Common myeloid progenitor, CD34-positive (primary cell): ENCODE measurements around the gene DUSP22.

Source experiments
- CTCF ChIA-PET: fragments of 350-600 bp; sonication (Branson Sonifier 250); formaldehyde crosslinking; loops from one replicate; lab custom pipeline; 2021; ENCODE audit warnings: antibody characterized with exemption; lab: Charles Lee
- POLR2A ChIA-PET: fragments of 350-600 bp; sonication (Branson Sonifier 250); formaldehyde crosslinking; loops from one replicate; lab custom pipeline; 2021; ENCODE audit warnings: antibody characterized with exemption; lab: Charles Lee
- DNase-seq, 3 donors: peaks; one replicate each; pipeline versions ENCODE4 v3.0.0 to v3.0.0-alpha.2; 2013
- H3K27ac ChIP-seq, 2 experiments: 1 replicate in 1 of 2; 2 replicates in 1 of 2; pipeline ENCODE4 v1.7.0; 2013; ENCODE audit warnings: inconsistent platforms in 2 of 2, low read length in 2 of 2, mild to moderate bottlenecking in 2 of 2, low read depth in 1 of 2, moderate library complexity in 1 of 2; ENCODE audit not compliant: severe bottlenecking in 2 of 2, insufficient read depth in 1 of 2, poor library complexity in 1 of 2
- H3K27me3 ChIP-seq, 5 experiments: replicated peaks in 2 of 5; 1 replicate in 3 of 5; 2 replicates in 2 of 5; pipeline versions ENCODE4 v1.6.1 to v1.7.0; 2013; ENCODE audit warnings: low read length in 4 of 5, mild to moderate bottlenecking in 2 of 5, moderate library complexity in 2 of 5, inconsistent platforms in 1 of 5; ENCODE audit not compliant: insufficient read depth in 5 of 5, control insufficient read depth in 4 of 5
- H3K36me3 ChIP-seq, 4 experiments: 1 replicate in 2 of 4; 2 replicates in 2 of 4; pipeline versions ENCODE4 v1.6.1 to v1.7.0; 2013; ENCODE audit warnings: low read length in 3 of 4, control low read depth in 1 of 4, mild to moderate bottlenecking in 1 of 4; ENCODE audit not compliant: control insufficient read depth in 4 of 4, insufficient read depth in 4 of 4
- H3K4me1 ChIP-seq, 4 experiments: 1 replicate in 3 of 4; 2 replicates in 1 of 4; pipeline versions ENCODE4 v1.6.1 to v1.7.1; 2013; ENCODE audit warnings: low read length in 3 of 4, mild to moderate bottlenecking in 3 of 4, control low read depth in 1 of 4, inconsistent platforms in 1 of 4, moderate library complexity in 1 of 4; ENCODE audit not compliant: control insufficient read depth in 4 of 4, insufficient read depth in 4 of 4; ENCODE audit errors: control extremely low read depth in 1 of 4
- H3K4me3 ChIP-seq, 7 experiments: 1 replicate in 4 of 7; 2 replicates in 3 of 7; pipeline versions ENCODE4 v1.5.1 to v1.7.0; 2013; ENCODE audit warnings: mild to moderate bottlenecking in 7 of 7, low read length in 6 of 7, moderate library complexity in 6 of 7, inconsistent platforms in 2 of 7, low read depth in 2 of 7, control low read depth in 1 of 7; ENCODE audit not compliant: insufficient read depth in 4 of 7, control insufficient read depth in 1 of 7; ENCODE audit errors: extremely low read depth in 1 of 7
- H3K9me3 ChIP-seq, 5 experiments: 1 replicate in 4 of 5; 2 replicates in 1 of 5; pipeline versions ENCODE4 v1.6.1 to v1.7.1; 2013; ENCODE audit warnings: low read length in 4 of 5, mild to moderate bottlenecking in 2 of 5, inconsistent platforms in 1 of 5, low read depth in 1 of 5, moderate library complexity in 1 of 5; ENCODE audit not compliant: control insufficient read depth in 4 of 5, insufficient read depth in 2 of 5; ENCODE audit errors: control extremely low read depth in 1 of 5
- WGBS: methylation state at CpG from one replicate; pipeline ENCODE4 v1.1.5; 2013; ENCODE audit not compliant: insufficient coverage; 5-methylcytosine and 5-hydroxymethylcytosine counted together

Gene DUSP22

DNA sequence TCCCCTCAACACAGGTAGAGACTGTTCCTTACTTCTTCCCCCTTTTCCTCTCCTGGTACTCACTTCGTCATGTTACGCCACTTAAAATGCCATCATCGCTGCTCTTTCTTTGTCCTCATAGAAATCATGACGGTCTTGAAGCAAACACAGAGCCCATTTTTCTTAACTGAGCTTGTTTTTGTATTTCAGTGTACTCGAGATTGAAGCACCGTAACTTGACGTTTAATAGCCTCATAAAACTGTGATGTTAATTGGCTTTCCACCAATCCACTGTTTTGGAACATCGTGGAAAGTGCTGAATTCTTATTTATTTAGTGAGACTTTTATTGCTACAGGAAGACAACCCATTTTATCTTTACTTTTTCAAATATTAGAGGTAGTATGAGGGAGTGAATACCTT is 38.7 kb downstream of the DUSP22 start:
- 97% methylated on average over 8 of the region's 8 CpGs for WGBS
- CTCF ChIA-PET: interaction anchor here (1.1 kb wide), 1 partner anchor 26 kb away, joined by 3 read pairs; no protein-coding TSS in a partner anchor
- POLR2A ChIA-PET: no interaction called here
- Histone ChIP-seq H3K9me3 (no peaks in the 10 kb centered on the region), H3K4me1 (peaks cover 0 to 22% (median 12%) of the 10 kb centered on the region in 4 experiments), H3K27me3 (no peaks in the 10 kb centered on the region), H3K4me3 (no peak overlapping the region), H3K36me3 (peaks cover 0 to 12% (median 2%) of the 10 kb centered on the region in 4 experiments), H3K27ac (no peak overlapping the region)
- no peak for DNase-seq

DNA sequence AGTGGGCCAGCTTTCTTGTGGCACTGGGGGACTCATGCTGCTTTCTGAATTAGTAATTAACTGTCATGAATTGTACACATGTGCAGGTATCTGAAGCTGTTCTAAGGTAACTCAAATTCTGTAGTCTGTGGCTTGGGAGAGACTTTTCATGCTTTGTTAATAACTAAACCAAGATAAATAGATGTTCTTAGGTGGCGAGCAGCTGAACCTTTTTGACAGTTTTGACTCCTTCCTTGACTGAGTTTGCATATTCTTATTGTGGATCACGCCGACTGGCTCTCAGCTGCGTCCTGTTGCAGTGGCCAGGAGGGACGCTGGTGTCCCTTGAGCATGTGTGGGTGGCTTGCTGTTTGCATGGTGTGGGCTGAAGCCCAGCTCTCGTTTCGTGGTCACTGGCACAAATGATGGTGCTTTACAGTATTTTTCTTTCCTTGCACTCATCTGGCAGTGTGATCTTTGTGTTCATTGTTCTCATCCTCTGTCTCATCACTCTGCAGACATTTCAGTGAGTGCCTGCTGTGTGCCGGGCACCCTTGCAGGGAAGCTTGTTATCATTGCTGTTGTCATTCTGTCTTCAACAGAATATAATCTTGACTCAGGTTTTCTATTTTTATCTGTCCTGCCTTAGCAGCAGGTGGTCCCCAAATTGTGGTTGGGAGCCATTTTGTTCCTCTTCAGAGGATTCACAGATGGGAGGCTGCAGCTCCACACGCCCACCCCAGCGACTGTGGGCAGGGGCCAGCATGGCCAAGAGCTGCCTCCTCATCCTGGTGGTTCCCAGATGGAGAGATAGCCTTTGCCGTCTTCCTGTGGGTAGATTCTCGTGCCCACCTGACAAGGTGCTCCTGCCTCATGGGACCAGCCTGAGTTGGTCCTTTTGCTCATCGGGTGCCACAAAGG is 39.6 kb downstream of the DUSP22 start:
- no peaks in the 10 kb centered on the region for H3K9me3 ChIP-seq
- ChIA-PET POLR2A (no interaction called here), CTCF (interaction anchor here (0.7 to 2.2 kb wide), 4 partner anchors 11 to 120 kb away, joined by 3 to 10 read pairs (median 4); no protein-coding TSS in a partner anchor)
- peaks cover 0 to 12% (median under 1%) of the 10 kb centered on the region in 4 experiments for H3K36me3 ChIP-seq
- no peak for DNase-seq
- no peaks in the 10 kb centered on the region for H3K27me3 ChIP-seq
- no peak overlapping the region for H3K27ac ChIP-seq
- 92% methylated on average over 13 of the region's 13 CpGs for WGBS
- H3K4me3 ChIP-seq: no peak overlapping the region
- peaks cover 3 to 32% (median 19%) of the 10 kb centered on the region in 4 experiments for H3K4me1 ChIP-seq

DNA sequence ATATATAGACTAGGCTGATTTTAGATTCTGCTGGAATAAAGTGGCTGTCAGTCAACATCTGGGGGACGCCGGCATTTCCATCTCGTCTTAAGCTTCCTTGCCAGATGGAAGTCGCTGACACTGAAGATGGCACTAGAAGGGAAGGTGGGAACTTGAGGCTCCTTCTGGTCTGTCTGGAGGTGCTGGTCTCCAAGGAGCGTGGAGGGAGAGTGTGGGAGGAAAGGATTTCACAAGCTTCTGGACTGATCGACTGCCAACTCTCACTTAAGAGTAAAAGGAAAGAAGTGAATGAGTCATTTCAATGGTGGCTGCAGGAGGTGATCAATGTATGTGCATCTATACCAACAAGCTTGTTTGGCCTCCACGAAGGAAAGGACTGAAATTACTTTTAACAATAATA is 40.4 kb downstream of the DUSP22 start:
- Histone ChIP-seq H3K36me3 (peaks cover 0 to 8% (median 0%) of the 10 kb centered on the region in 4 experiments), H3K4me1 (peaks cover 11 to 40% (median 26%) of the 10 kb centered on the region in 4 experiments), H3K27me3 (no peaks in the 10 kb centered on the region), H3K4me3 (no peak overlapping the region), H3K27ac (no peak overlapping the region), H3K9me3 (no peaks in the 10 kb centered on the region)
- ChIA-PET CTCF (interaction anchor here (1.4 to 2.2 kb wide), 4 partner anchors 10 to 121 kb away, joined by 3 to 10 read pairs (median 4); no protein-coding TSS in a partner anchor), POLR2A (no interaction called here)
- no peak for DNase-seq
- WGBS: 94% methylated on average over 7 of the region's 7 CpGs

DNA sequence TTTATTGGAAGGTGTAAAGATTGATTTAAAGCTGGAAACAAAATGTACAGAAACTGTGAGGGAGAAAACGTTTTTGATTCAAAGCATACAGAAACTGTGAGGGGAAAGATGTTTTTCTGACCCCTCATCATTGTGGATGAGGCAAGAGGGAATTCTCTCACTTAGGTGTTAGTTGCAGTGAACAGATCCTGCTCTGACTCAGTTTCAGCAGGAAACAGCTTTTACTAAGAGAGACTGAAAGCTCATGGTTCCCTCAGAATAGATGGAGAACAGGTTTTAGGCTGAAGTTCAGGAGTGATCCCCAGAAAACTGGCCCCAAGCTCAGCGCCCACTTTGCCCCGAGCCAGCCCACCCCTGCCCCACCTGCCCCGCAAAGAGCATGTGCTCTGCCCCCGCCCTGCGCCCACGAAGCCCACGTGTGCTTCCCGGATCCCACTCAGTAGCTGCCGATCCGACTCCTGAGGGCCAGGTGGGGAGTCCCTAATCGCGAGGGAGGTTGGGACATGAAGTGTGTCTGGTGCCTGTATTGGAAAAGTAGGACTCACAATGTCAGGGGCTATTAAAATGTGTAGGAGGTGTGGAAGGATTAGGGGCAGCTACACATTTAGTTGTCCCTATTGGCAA is 41.2 kb downstream of the DUSP22 start:
- Histone ChIP-seq H3K9me3 (no peaks in the 10 kb centered on the region), H3K4me3 (no peak overlapping the region), H3K27ac (no peak overlapping the region), H3K4me1 (peaks cover 11 to 48% (median 29%) of the 10 kb centered on the region in 4 experiments), H3K27me3 (no peaks in the 10 kb centered on the region), H3K36me3 (peaks cover 0 to 8% (median 0%) of the 10 kb centered on the region in 4 experiments)
- ChIA-PET CTCF (interaction anchor here (0.6 to 2.2 kb wide), 6 partner anchors 9 to 122 kb away, joined by 3 to 10 read pairs (median 3); no protein-coding TSS in a partner anchor), POLR2A (no interaction called here)
- WGBS: 86% methylated on average over 13 of the region's 13 CpGs
- DNase-seq: no peak

DNA sequence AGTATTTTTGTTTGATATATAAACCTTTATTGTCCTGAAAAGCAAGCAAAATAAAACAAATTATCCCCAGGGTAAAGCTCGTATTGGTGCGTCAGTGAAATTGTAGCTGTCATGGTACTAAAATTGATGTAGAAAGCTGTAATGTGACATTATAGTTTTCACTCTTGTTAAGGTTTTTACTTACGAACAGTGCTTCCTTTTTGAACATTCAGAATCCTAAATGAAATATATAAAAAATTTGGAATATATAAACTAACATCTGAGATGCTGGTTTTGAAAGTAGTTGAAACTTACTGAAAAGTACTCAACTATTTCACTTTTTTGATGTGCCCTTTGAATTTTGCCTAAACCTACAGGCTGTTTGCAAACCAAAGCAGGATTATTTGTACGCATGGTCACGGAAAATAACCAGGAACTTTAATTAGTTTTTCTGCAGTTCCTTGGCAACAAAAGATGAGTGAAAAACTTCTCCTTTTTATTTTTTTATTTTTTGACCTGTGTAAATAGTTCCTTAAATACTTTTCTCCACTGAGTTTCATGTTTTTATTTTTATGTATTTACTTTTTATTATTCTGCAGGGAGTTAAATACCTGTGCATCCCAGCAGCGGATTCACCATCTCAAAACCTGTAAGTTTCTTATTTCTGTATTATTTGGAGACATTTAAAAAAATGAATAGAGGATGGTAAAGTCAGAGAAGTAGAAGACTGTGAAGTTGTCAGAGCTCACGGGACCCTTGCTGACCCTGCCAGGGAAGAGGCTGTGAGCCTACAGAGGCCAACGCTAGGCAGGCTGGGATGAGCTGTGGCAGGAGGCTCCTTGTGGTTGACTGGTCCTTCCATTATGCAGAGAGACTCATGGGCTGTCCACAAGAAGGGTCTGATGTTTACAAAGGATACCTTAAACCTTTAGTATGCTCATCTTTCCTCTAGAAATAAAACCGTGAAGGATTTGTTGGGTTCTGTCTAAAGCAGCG is 42.5 kb downstream of the DUSP22 start:
- Histone ChIP-seq H3K27ac (no peak overlapping the region), H3K36me3 (peaks cover 0 to 8% (median 0%) of the 10 kb centered on the region in 4 experiments), H3K9me3 (no peaks in the 10 kb centered on the region), H3K27me3 (no peaks in the 10 kb centered on the region), H3K4me1 (peaks cover 20 to 60% (median 35%) of the 10 kb centered on the region in 4 experiments), H3K4me3 (no peak overlapping the region)
- ChIA-PET CTCF (interaction anchor here (1.2 to 1.9 kb wide), 2 partner anchors 12 to 116 kb away, joined by 3 to 5 read pairs; no protein-coding TSS in a partner anchor), POLR2A (no interaction called here)
- peak in 1 of 3 donors; percentile 28 for DNase-seq
- WGBS: 89% methylated on average over 7 of the region's 10 CpGs

DNA sequence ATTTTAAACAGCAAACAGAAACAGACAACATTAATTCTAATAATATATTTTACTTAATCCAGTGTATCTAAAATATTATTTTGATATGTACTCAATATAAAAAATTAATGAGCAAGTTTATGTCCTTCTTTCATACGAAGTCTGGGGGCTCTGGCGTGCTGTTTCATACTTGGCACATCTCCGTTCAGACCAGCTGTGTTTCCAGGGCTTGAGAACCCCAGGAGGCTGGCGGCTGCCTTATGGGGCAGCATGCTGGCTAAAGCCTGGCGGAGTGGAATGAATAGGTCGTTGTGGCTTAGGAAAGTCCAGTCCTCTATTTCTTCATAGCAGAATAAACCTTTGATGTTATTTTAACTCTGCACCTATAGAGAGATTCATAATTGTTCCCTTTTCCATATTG is 43.3 kb downstream of the DUSP22 start:
- Histone ChIP-seq H3K9me3 (no peaks in the 10 kb centered on the region), H3K4me1 (peaks cover 22 to 64% (median 38%) of the 10 kb centered on the region in 4 experiments), H3K36me3 (peaks cover 0 to 9% (median 0%) of the 10 kb centered on the region in 4 experiments), H3K4me3 (no peak overlapping the region), H3K27me3 (no peaks in the 10 kb centered on the region), H3K27ac (no peak overlapping the region)
- ChIA-PET CTCF (no interaction called here), POLR2A (no interaction called here)
- WGBS: 90% methylated on average over 6 of the region's 6 CpGs
- DNase-seq: no peak
